ENCODE measurements around the gene PPP1CA.

PPP1CA gene

DNA sequence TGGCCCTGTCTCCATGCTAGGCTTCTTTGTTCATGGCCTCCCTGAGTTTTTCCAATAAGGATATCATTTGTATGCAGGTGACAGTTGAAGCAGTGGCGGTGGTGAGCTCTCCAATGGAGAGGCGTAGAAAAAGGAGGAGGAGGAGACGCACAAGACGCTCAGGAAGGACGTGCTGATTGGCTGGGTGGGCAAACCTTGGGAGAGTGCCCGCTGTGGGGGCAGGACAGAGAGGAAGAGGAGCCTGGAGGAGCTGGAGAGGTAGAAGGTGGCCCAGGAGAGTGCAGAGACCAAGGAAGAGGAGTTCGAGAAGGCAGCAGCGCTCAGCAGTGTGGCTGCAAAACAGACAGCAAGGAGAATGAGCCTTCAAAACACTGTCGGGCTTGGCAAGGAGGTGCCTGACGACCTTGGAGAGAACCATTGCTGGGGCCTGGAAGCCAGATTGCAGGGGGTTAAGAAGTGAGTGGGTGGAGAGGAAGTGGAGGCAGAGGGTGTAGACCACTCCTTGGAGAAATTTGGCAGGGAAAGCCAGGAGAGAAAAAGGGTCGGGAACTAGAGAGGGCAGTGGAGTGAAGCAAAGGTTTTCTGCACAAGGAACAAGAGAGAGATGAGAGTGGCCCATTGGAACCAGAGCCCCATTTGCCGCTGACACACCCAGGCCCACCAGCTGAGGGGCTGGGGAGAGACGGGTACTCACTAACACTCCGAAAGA lies 35.8 kb downstream of the PPP1CA start:
- H3K4me1 ChIP-seq (ENCODE audit: control insufficient read depth, insufficient read depth, low read length): peaks cover 8% of the 10 kb centered on the region
- H3K4me3 ChIP-seq (ENCODE audit: low read depth, low read length): no peak overlapping the region
- peak overlapping the region; percentile 12 for H3K9ac ChIP-seq (ENCODE audit: low read depth, low read length)
- H3K36me3 ChIP-seq (ENCODE audit: control insufficient read depth, insufficient read depth, low read length): peaks cover 3% of the 10 kb centered on the region
- peaks cover 19% of the 10 kb centered on the region for H3K27me3 ChIP-seq (ENCODE audit: control insufficient read depth, insufficient read depth, low read length)
- H3K9me3 ChIP-seq (ENCODE audit: control insufficient read depth, insufficient read depth, low read length): no peaks in the 10 kb centered on the region

GRCh38 chr11:67364783-67365722 lies 36.6 kb downstream of the PPP1CA start:
- peaks cover 3% of the 10 kb centered on the region for H3K36me3 ChIP-seq (ENCODE audit: control insufficient read depth, insufficient read depth, low read length)
- H3K27me3 ChIP-seq (ENCODE audit: control insufficient read depth, insufficient read depth, low read length): peaks cover 19% of the 10 kb centered on the region
- no peak overlapping the region for H3K4me3 ChIP-seq (ENCODE audit: low read depth, low read length)
- no peak overlapping the region for H3K9ac ChIP-seq (ENCODE audit: low read depth, low read length)
- peaks cover 2% of the 10 kb centered on the region for H3K4me1 ChIP-seq (ENCODE audit: control insufficient read depth, insufficient read depth, low read length)
- no peaks in the 10 kb centered on the region for H3K9me3 ChIP-seq (ENCODE audit: control insufficient read depth, insufficient read depth, low read length)

DNA sequence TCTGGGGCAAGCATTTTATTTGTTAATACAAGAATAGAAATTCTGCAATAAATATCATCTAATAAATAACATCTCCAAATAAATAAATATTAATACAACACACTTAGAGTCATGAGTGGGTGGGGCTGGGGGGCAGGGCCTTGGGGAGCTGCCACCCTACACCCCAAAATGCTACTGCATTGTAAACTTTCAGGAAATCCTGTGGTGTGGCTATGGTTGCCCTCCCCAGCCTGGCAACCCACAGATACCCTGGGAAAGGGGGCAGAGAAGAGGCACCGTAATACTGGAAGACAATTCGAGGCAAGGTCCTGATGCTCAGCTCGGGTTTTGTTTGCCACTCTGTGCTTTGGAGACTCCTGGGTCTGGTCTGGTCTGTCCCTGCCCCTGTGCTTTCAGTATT lies 37.5 kb downstream of the PPP1CA start:
- Histone ChIP-seq H3K4me3 (ENCODE audit: low read depth, low read length) (no peak overlapping the region), H3K9me3 (ENCODE audit: control insufficient read depth, insufficient read depth, low read length) (no peaks in the 10 kb centered on the region), H3K9ac (ENCODE audit: low read depth, low read length) (no peak overlapping the region), H3K27me3 (ENCODE audit: control insufficient read depth, insufficient read depth, low read length) (peaks cover 10% of the 10 kb centered on the region), H3K36me3 (ENCODE audit: control insufficient read depth, insufficient read depth, low read length) (peaks cover 3% of the 10 kb centered on the region), H3K4me1 (ENCODE audit: control insufficient read depth, insufficient read depth, low read length) (no peaks in the 10 kb centered on the region)

GRCh38 chr11:67357831-67358670 lies 43.6 kb downstream of the PPP1CA start:
- Histone ChIP-seq H3K4me1 (ENCODE audit: control insufficient read depth, insufficient read depth, low read length) (peaks cover 15% of the 10 kb centered on the region), H3K9me3 (ENCODE audit: control insufficient read depth, insufficient read depth, low read length) (no peaks in the 10 kb centered on the region), H3K36me3 (ENCODE audit: control insufficient read depth, insufficient read depth, low read length) (no peaks in the 10 kb centered on the region), H3K4me3 (ENCODE audit: low read depth, low read length) (no peak overlapping the region), H3K27me3 (ENCODE audit: control insufficient read depth, insufficient read depth, low read length) (peaks cover 8% of the 10 kb centered on the region), H3K9ac (ENCODE audit: low read depth, low read length) (no peak overlapping the region)

- peaks cover 15% of the 10 kb centered on the region for H3K4me1 ChIP-seq (ENCODE audit: control insufficient read depth, insufficient read depth, low read length)
- no peak overlapping the region for H3K9ac ChIP-seq (ENCODE audit: low read depth, low read length)
- no peak overlapping the region for H3K4me3 ChIP-seq (ENCODE audit: low read depth, low read length)
Observed at GRCh38 chr11:67356864-67357561, 44.6 kb downstream of the PPP1CA start.

DNA sequence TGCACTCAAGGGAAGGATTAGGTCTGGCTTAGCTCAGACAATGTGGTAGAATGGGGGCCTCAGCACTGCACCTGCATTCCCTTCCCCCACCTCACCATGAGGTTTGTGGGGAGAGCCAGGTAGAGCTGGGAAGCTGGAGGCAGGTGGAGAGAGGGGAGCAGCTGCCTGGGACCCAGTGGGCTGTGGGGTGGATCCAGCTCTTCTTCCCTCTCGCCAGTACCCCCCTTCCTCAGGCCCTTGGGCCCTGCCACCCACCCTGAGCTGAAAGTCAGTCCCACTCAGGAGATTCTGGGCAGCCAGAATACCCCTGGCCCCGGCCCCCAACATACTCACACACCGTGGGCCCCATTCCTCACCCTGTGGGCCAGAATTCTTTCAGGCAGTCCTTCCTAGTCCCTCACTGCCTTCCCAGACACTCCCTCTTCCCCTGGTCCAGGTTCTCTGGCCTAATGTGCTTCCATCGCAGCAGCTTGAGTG lies 45.2 kb downstream of the PPP1CA start:
- Histone ChIP-seq H3K9ac (ENCODE audit: low read depth, low read length) (no peak overlapping the region), H3K9me3 (ENCODE audit: control insufficient read depth, insufficient read depth, low read length) (no peaks in the 10 kb centered on the region), H3K4me3 (ENCODE audit: low read depth, low read length) (no peak overlapping the region), H3K4me1 (ENCODE audit: control insufficient read depth, insufficient read depth, low read length) (peaks cover 15% of the 10 kb centered on the region), H3K36me3 (ENCODE audit: control insufficient read depth, insufficient read depth, low read length) (no peaks in the 10 kb centered on the region), H3K27me3 (ENCODE audit: control insufficient read depth, insufficient read depth, low read length) (peaks cover 5% of the 10 kb centered on the region)

More at GRCh38 chr11:67356864-67357561, 44.6 kb downstream of the PPP1CA start:
- no peaks in the 10 kb centered on the region for H3K9me3 ChIP-seq (ENCODE audit: control insufficient read depth, insufficient read depth, low read length)
- H3K27me3 ChIP-seq (ENCODE audit: control insufficient read depth, insufficient read depth, low read length): peaks cover 5% of the 10 kb centered on the region
- no peaks in the 10 kb centered on the region for H3K36me3 ChIP-seq (ENCODE audit: control insufficient read depth, insufficient read depth, low read length)

GRCh38 chr11:67355794-67356386 lies 45.8 kb downstream of the PPP1CA start:
- H3K9ac ChIP-seq (ENCODE audit: low read depth, low read length): no peak overlapping the region
- peaks cover 15% of the 10 kb centered on the region for H3K4me1 ChIP-seq (ENCODE audit: control insufficient read depth, insufficient read depth, low read length)
- H3K27me3 ChIP-seq (ENCODE audit: control insufficient read depth, insufficient read depth, low read length): peaks cover 5% of the 10 kb centered on the region
- H3K9me3 ChIP-seq (ENCODE audit: control insufficient read depth, insufficient read depth, low read length): no peaks in the 10 kb centered on the region
- H3K36me3 ChIP-seq (ENCODE audit: control insufficient read depth, insufficient read depth, low read length): no peaks in the 10 kb centered on the region
- H3K4me3 ChIP-seq (ENCODE audit: low read depth, low read length): no peak overlapping the region

GRCh38 chr11:67355023-67355793 lies 46.5 kb downstream of the PPP1CA start:
- no peak overlapping the region for H3K4me3 ChIP-seq (ENCODE audit: low read depth, low read length)
- H3K36me3 ChIP-seq (ENCODE audit: control insufficient read depth, insufficient read depth, low read length): no peaks in the 10 kb centered on the region
- H3K4me1 ChIP-seq (ENCODE audit: control insufficient read depth, insufficient read depth, low read length): peaks cover 15% of the 10 kb centered on the region
- no peak overlapping the region for H3K9ac ChIP-seq (ENCODE audit: low read depth, low read length)
- peaks cover 5% of the 10 kb centered on the region for H3K27me3 ChIP-seq (ENCODE audit: control insufficient read depth, insufficient read depth, low read length)
- no peaks in the 10 kb centered on the region for H3K9me3 ChIP-seq (ENCODE audit: control insufficient read depth, insufficient read depth, low read length)

- Histone ChIP-seq H3K36me3 (ENCODE audit: control insufficient read depth, insufficient read depth, low read length) (no peaks in the 10 kb centered on the region), H3K9ac (ENCODE audit: low read depth, low read length) (no peak overlapping the region), H3K27me3 (ENCODE audit: control insufficient read depth, insufficient read depth, low read length) (peaks cover 5% of the 10 kb centered on the region), H3K9me3 (ENCODE audit: control insufficient read depth, insufficient read depth, low read length) (no peaks in the 10 kb centered on the region), H3K4me1 (ENCODE audit: control insufficient read depth, insufficient read depth, low read length) (peaks cover 15% of the 10 kb centered on the region), H3K4me3 (ENCODE audit: low read depth, low read length) (peak overlapping the region; percentile 78)
Observed at GRCh38 chr11:67354075-67355022, 47.3 kb downstream of the PPP1CA start.
